AG04449 (cell line): ENCODE data around the gene CTNNA3.

Experiments
- CTCF ChIA-PET: fragments of 350-600 bp; formaldehyde crosslinking; extraction: SDS; loops from one replicate; lab custom pipeline; 2021; ENCODE audit warnings: antibody characterized with exemption; lab: Yijun Ruan, JAX
- POLR2A ChIA-PET: fragments of 400-600, 350-600 bp; formaldehyde crosslinking; extraction: SDS; loops from one replicate; lab custom pipeline; 2020; ENCODE audit warnings: antibody characterized with exemption, inconsistent platforms; lab: Yijun Ruan, JAX
- DNase-seq: peaks from one replicate; pipeline ENCODE4 v3.0.0-alpha.2; 2010; ENCODE audit warnings: low read depth, low spot score
- H3K4me3 ChIP-seq: 2 replicates; pipeline ENCODE4 v1.5.1; 2011; ENCODE audit warnings: low read depth, mild to moderate bottlenecking, control low read depth, low read length
- CTCF ChIP-seq: IDR thresholded peaks from one replicate; pipeline ENCODE4 v1.5.1; 2011; ENCODE audit warnings: mild to moderate bottlenecking, moderate library complexity, low read length, control low read depth, inconsistent platforms; ENCODE audit not compliant: insufficient read depth; ENCODE audit errors: missing control alignments

The CTNNA3 gene

GRCh38 chr10:67492317-67493019 is 203.5 kb downstream of the CTNNA3 start:
- ChIA-PET CTCF (interaction anchor here (1.4 kb wide), 1 partner anchor 26 kb away, joined by 5 read pairs; no protein-coding TSS in a partner anchor), POLR2A (no interaction called here)
- no peak for DNase-seq
- H3K4me3 ChIP-seq = no peak overlapping the region
- no peak for TF ChIP-seq CTCF

GRCh38 chr10:67487906-67488619 is 207.9 kb downstream of the CTNNA3 start:
- no peak for DNase-seq
- H3K4me3 ChIP-seq = no peak overlapping the region
- CTCF ChIA-PET = no interaction called here
- POLR2A ChIA-PET = no interaction called here
- no peak for TF ChIP-seq CTCF

GRCh38 chr10:67487199-67487598 is 208.8 kb downstream of the CTNNA3 start:
- no peak overlapping the region for H3K4me3 ChIP-seq
- CTCF ChIA-PET = no interaction called here
- no peak for TF ChIP-seq CTCF
- no peak for DNase-seq
- POLR2A ChIA-PET = no interaction called here

GRCh38 chr10:67477868-67478267 is 218.1 kb downstream of the CTNNA3 start:
- POLR2A ChIA-PET = no interaction called here
- CTCF ChIA-PET = no interaction called here
- no peak for DNase-seq
- no peak overlapping the region for H3K4me3 ChIP-seq
- TF ChIP-seq CTCF = no peak

GRCh38 chr10:67476201-67476600 is 219.8 kb downstream of the CTNNA3 start:
- no peak for TF ChIP-seq CTCF
- DNase-seq = no peak
- ChIA-PET CTCF (no interaction called here), POLR2A (no interaction called here)
- H3K4me3 ChIP-seq = no peak overlapping the region

- no peak for TF ChIP-seq CTCF
- ChIA-PET CTCF (no interaction called here), POLR2A (no interaction called here)
- DNase-seq = no peak
- no peak overlapping the region for H3K4me3 ChIP-seq
Measured at GRCh38 chr10:67473850-67474633, 222.0 kb downstream of the CTNNA3 start.
